NOMO-1 (cell line): ENCODE measurements around the gene RFX4.

ENCODE experiments used
- DNase-seq, 2 experiments: peaks; one replicate each; lab custom pipeline; 2025; ENCODE audit not compliant: unreplicated experiment in 2 of 2; lab: John Stamatoyannopoulos, UW

RFX4 gene

GRCh38 chr12:106758349-106759110 lies 175.7 kb downstream of the RFX4 start:
- DNase-seq: no peak

DNA sequence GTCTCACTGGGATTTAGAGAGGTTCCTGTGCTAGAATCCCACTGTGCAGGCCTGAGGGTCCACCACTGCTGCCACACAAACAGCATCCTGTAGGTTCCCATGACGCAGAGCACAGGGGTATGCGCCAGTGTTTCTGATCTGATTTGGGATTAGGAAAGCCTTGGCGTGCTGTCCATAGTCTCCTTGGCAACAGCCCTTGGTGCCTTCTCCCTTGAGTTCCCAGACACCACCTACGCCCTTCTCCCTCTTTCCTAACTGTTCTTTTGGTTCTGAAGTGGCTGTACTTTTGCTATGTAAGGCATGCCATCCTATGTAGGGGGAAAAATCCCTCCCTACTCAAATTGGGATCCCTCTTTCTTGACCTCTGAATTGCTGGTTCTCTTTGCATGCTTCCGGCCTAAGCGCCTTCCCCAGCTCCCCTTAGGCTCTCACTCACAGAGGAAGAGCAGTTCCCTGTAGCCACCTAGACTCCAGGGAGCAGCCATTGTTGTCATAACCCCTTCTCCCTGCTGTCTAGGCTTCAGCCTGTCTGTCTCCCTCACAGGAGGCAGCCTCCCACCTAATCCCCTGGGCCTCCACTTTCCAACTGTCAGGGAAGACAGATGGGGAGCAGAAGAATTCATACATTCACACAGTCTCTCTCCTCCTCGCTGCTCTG lies 176.9 kb downstream of the RFX4 start:
- DNase-seq: no peak

- DNase-seq: peak; percentile 44 to 90
These were observed 177.4 kb downstream of the RFX4 start for GRCh38 chr12:106760184-106760531.

DNA sequence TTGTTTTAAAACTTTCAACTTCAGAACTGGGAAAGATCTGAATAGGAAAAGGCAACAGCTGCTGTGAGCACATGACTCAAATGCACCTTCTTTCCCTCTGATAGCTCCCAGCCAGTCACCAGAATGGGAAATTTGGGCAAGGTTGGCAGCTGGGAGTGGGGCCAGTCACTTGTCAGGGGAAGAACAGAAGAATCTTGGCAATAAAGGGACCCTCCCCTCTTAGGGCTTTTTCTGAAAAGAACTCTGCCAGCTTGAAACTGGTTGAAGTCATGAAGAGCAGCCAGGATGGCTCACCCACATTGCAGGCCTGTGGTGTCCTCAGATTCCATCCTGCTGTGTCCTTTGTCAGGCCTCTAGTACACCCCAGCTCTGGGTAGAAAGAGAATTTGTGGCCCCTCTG lies 181.4 kb downstream of the RFX4 start:
- DNase-seq: no peak

- no peak for DNase-seq
These were observed 181.9 kb downstream of the RFX4 start for GRCh38 chr12:106764738-106765137.

DNA sequence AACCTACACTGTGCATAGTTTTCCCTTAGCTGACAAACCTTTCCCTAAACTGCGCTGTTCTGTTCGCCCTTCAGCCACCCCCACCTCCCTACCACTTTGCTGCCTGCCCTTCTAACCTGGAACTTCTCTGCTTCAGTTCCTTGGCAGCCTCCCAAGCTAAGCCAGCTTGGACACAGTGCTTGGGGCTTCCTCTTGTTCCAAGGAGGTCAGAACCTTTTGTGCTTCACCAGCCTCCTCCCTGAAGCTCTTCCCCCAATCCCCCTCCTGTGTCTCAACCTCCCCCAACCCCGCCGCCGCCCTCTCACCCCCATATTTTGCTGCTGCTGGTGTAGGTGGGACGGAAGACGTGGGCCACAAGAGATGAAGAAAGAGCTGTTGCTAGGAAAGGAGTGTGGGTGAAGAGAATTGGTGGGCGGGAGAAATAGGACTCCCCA lies 183.6 kb downstream of the RFX4 start:
- no peak for DNase-seq

- DNase-seq: no peak
These were observed 184.4 kb downstream of the RFX4 start for GRCh38 chr12:106767206-106767605.

DNA sequence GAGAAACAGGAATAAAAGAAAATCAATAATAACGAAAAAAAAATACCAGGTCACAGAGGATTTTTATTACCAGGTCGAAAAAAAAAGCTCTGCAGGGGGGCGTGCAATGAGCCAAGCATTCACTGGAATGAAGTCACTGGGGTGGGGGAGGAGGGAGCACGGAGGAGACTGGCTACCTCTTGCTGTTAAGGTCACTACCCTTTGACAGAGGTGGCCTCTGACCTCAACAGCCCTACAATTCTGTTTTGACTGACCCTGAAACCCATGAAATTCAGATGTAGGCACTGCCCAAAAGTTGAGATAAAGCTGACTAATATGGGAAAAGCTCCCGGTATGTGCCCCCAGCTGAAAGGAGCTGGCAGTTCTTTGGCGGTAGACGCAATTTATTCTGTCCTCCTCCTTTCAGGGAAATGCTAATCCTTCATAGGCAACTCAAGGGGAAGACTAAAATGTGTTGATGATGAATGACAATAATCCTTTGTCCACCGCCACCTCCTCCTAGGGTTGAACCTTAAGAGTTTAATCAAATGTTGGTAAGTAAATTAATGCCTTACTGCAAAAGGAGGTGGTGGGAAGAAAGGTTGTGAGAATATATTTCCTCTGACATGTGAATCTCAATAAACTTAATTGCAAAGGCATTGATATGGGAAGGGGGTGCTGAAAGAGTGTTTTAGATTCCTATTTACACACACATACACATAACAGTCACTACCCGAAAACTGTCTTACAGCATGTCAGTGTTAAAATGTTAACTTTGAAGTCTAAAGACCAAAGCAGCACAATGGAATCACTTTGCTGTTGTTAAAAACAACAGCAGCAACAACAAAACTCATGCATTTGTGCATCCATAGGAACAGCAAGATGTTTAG lies 185.4 kb downstream of the RFX4 start:
- DNase-seq: no peak

DNA sequence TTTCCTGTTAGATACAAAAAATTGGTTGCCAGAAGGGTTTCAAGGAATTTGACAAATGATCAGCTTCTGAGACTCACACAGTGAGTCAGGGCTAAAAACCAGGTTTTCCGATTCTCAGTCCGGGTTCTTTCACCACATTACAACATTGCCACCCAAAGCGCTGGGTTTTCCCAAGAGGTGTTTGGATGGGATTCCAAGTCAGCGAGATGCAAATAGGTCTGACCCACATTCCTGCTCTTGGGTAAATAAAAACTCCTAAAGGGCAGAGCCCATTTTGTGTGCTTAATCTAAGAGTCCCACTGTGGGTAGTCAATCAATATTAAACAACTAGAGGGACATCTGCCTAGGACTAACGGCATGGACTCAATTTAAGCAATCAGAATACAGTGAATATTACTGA lies 186.3 kb downstream of the RFX4 start:
- DNase-seq: no peak

GRCh38 chr12:106769546-106769945 lies 186.7 kb downstream of the RFX4 start:
- no peak for DNase-seq

GRCh38 chr12:106771425-106771824 lies 188.6 kb downstream of the RFX4 start:
- DNase-seq: no peak

DNA sequence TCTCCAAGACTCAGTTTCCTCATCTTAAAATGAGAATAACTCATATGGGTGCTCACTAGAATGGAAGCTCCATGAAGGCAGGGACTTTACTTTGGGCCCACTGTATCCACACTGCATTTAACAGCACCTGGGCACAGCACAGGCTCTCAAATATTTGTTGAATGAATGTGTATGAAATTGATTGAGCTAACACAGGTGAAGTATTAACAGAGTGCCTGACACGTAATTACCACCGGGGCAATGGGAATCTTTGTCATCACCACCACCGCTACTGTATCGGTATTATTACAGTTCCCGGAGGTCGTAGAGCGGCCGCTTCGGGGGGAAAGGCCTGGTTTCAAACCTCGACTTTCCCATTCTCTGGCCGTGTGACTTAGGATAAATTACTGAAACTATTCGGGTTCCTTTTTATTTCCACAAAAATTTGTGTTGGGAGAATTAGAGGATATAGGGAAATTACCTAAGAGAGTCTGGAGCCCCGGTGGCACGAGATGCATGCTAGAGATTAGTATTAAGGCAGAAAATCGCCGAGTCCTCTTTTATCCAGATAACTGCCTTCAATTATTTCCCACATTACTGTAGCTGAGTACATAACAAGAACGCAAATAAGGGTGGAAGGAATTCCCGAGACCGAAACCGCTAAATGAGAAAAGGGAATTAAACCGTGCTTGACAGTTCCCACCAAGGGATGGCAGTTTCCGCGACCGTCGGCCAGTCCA lies 190.6 kb downstream of the RFX4 start:
- DNase-seq: no peak

DNA sequence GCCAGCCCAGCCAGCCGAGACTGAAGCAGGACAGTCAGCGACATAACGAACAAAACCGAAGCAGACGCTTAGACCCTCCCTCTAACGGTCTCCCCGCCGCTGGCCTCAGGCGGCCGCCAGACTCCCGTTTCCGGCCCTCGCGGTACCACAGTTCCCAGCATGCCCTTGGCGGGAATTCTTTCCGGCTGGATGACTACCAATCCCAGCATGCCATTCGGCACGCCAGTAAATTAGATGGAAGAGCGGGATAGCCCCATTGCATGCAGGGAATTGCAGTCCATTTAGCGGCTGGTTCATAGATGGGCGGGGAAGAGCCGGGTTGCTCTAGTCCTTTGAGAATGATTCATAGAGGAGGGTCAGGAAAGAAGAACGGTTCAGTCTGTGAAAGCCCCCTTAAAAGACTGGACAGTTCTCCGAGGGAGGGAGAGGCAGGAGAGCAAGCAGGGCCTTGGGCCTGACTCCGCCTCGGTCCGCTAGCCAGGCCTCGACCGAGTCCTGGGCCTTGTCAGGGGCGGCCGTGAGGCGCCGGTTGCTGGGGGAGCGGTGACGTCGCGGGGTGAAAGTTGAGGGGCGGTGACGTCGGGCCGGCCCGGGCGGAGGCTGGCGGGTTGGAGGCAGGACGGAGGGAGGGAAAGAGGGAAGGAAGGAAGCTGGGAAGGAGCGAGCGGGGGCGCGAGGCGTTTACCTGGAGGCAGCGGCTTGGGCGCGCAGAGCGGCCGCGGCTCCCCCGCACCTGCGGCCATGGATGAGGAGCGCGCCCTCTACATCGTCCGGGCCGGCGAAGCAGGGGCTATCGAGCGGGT lies 191.4 kb downstream of the RFX4 start, which contains the start of gene RIC8B:
Gene RIC8B (plus strand): TSS at position 678 of the 803 bp plus-strand sequence. CDS start 64 bp downstream, at position 742.
- peak; percentile 90 to 93 for DNase-seq

DNA sequence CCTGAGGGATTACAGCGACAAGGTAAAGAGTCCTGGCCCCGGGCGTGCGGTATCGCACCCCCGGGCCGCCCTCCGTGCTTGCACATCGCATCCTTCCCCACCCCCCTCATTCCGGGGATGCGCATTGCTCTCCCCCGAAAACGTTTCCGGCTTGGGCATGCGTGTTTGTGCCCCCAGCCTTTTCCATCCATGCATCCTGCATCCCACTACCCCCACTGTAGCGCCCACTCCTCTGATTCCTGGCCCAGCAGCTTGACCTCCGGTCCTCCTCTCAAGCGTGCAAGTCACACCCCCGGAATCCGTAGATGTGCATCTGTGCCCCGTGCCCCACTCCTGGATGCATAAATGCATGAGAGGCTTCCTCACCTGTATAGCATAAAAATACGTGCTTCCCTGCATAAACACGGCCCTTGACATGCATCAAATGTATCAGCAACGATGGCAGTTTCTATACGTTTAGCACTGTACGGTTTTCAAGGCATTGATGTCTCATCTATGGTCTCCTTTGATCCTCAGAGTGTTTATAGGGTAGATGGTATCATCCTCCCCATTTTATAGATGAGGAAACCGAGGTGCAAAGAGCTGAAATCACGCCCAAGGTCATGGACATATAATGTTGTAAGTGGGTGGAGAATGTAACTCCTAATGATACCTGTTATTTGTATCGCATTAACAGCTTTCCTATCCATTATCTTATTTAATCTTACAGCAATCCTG lies 192.2 kb downstream of the RFX4 start:
- no peak for DNase-seq

GRCh38 chr12:106776897-106777296 lies 194.1 kb downstream of the RFX4 start:
- no peak for DNase-seq

- DNase-seq: no peak
These were observed 197.3 kb downstream of the RFX4 start for GRCh38 chr12:106780010-106780631.

DNA sequence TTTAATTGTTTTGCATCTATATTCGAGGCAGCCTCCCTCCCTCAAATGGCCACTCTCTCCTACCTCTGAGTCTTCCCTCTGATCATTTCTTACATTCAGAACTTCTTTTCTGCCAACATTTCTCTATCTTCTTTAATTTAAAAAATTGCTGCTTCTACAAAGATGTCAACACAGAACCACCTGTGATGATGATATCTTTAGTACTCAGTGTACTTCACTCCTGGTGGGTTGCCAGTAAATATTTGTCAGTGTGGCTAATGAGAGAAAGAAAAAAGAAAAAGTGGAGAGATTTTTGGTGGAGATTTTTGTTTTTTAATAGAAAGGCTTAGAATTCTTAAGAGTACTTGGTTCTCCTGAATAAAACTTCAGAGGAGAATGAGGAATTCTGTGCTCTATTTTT lies 199.8 kb downstream of the RFX4 start:
- DNase-seq: no peak

DNA sequence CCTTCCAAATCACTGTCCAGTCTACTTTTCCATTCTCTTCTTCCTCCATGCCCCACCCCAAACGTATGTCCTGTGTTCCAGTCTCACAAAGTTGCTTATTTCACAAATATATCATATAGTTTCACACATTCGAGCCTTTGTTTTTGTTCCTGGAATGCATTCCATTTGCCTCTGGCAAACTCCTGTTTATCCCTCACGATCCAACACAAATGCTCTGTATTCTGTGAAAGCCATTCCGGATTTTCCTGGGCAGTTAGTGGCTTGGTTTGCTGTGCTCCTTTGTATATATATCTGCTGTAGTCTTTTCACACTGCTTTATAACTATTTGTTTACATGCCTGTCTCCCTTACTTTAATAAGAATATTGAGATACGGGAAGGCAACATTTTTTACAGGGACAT lies 200.7 kb downstream of the RFX4 start:
- no peak for DNase-seq

- DNase-seq: no peak
These were observed 207.2 kb downstream of the RFX4 start for GRCh38 chr12:106790020-106790419.
